ENCODE data around the gene USP9X.

DNA sequence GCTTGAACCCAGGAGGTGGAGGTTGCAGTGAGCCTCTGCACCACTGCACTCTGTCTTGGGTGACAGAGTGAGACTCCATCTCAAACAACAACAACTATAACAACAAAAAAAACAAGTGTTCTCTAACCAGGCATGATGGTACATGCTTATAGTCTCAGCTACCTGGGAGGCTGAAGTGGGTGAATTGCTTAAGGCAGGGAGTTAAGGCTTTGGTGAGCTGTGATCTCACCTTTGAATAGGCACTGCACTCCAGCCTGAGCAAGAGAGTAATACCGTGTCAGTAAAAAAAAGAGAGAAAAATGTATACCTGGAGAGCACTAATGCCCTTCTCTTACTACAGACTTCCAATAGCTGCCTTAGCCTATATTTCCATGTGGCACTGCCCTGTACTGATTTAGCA is 18.9 kb upstream of the USP9X start:
- TF ChIP-seq, protein P1, sequence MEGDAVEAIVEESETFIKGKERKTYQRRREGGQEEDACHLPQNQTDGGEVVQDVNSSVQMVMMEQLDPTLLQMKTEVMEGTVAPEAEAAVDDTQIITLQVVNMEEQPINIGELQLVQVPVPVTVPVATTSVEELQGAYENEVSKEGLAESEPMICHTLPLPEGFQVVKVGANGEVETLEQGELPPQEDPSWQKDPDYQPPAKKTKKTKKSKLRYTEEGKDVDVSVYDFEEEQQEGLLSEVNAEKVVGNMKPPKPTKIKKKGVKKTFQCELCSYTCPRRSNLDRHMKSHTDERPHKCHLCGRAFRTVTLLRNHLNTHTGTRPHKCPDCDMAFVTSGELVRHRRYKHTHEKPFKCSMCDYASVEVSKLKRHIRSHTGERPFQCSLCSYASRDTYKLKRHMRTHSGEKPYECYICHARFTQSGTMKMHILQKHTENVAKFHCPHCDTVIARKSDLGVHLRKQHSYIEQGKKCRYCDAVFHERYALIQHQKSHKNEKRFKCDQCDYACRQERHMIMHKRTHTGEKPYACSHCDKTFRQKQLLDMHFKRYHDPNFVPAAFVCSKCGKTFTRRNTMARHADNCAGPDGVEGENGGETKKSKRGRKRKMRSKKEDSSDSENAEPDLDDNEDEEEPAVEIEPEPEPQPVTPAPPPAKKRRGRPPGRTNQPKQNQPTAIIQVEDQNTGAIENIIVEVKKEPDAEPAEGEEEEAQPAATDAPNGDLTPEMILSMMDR (IDR thresholded peaks at IDR 0.05), result no peak
- no peak for TF ChIP-seq ZFX (IDR thresholded peaks at IDR 0.05; ENCODE audit: borderline replicate concordance)

All from 22Rv1 (cell line).